RWPE1 (cell line): ENCODE data around the gene RRAS2.
"Not testable (repeated sequence)": the region's sequence is repeated elsewhere in the genome, so short reads cannot be mapped to it uniquely, and the experiment has no call there.

Experiments used
- CTCF ChIA-PET: fragments of 350-600 bp; sonication (Branson Sonifier 250); formaldehyde crosslinking; extraction: SDS; loops from one replicate; lab custom pipeline; 2021; lab: Yijun Ruan, JAX
- POLR2A ChIA-PET: fragments of 400-600 bp; formaldehyde crosslinking; extraction: SDS; loops from one replicate; lab custom pipeline; 2020; ENCODE audit warnings: antibody characterized with exemption; ENCODE audit not compliant: low non-redundant PET; lab: Yijun Ruan, JAX
- DNase-seq: peaks from one replicate; pipeline ENCODE4 v3.0.0; 2012; ENCODE audit warnings: low spot score
- H3K27ac ChIP-seq: fragments of 450-650 bp; 2 replicates; pipeline ENCODE4 v1.5.1; 2017
- TF ChIP-seq, protein P1 (sequence below): fragments of 450-650 bp; conservative IDR thresholded peaks from 2 replicates; pipeline ENCODE4 v1.5.1; 2017; ENCODE audit warnings: low read depth, mild to moderate bottlenecking

Gene RRAS2

DNA sequence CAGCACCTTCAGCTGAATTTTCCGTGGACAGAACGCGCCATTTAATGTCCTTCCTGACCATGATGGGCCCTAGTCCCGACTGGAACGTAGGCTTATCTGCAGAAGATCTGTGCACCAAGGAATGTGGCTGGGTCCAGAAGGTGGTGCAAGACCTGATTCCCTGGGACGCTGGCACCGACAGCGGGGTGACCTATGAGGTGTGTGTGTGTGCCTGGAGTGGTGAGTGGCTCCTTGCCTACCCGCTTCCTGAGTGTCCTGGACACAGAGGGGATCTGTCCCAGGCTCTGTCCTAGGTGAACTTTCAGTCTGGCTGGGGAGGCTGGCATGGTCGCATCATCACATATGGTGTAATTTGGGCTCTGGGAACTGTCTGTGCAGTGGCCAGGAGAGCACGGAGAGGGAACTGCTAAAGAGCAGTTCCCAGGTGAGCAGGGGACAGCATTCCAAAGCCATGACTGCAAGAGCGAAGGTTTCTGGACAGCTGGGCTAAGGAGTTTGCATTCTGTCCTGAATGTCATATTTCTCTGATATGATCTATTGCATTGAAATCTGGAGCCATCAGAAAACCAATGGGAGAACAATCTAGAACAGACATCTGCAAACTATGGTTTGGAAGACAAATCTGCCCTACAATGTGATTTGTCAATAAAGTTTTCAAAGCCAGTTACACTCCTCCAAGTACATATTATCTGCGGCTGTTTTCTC lies 104.3 kb downstream of the RRAS2 start:
- no peak for DNase-seq
- no peak overlapping the region for H3K27ac ChIP-seq
- ChIA-PET CTCF (no interaction called here), POLR2A (no interaction called here)
- TF ChIP-seq, protein P1, sequence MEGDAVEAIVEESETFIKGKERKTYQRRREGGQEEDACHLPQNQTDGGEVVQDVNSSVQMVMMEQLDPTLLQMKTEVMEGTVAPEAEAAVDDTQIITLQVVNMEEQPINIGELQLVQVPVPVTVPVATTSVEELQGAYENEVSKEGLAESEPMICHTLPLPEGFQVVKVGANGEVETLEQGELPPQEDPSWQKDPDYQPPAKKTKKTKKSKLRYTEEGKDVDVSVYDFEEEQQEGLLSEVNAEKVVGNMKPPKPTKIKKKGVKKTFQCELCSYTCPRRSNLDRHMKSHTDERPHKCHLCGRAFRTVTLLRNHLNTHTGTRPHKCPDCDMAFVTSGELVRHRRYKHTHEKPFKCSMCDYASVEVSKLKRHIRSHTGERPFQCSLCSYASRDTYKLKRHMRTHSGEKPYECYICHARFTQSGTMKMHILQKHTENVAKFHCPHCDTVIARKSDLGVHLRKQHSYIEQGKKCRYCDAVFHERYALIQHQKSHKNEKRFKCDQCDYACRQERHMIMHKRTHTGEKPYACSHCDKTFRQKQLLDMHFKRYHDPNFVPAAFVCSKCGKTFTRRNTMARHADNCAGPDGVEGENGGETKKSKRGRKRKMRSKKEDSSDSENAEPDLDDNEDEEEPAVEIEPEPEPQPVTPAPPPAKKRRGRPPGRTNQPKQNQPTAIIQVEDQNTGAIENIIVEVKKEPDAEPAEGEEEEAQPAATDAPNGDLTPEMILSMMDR = no peak

DNA sequence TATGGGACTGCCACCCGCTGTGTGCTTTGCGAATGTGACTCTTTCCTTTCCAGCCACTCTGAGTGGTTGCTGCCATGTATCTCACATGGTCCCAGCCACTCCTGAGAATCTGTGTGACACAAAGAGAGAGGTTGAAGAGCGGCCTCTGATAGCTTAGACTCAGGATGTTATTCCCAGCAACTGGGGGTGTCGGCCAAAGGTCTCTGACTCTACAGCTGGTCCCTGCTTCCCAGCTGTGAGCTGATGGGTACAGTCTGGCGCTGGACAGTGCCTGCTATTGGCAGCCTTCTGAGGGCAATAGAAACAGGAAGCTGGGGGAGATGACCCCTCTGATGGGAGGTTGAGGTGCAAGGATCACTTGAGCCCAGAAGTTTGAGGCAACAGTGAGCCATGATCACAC lies 105.1 kb downstream of the RRAS2 start:
- CTCF ChIA-PET = no interaction called here
- no peak overlapping the region for H3K27ac ChIP-seq
- POLR2A ChIA-PET = no interaction called here
- TF ChIP-seq, protein P1 = no peak
- DNase-seq = no peak

DNA sequence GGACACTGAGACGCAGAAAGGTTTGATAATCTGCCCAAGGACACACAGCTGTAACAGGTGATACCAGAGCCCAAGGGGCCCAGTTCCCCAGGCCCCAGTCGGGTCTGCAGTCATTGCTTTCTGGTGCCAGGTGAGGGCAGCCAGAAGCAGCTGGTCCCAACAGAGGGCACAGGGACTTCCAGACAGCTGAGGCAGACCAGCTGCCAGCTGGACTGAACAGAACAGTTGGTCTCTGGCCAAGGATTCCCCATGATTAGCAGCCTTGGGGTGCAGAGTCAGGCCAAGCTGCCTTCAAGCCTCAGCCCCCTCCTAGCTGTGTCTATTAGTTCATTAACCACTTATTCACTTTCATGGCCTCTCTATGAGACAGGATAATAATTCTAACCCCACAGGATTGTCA lies 105.6 kb downstream of the RRAS2 start:
- no peak overlapping the region for H3K27ac ChIP-seq
- DNase-seq = no peak
- ChIA-PET CTCF (no interaction called here), POLR2A (no interaction called here)
- TF ChIP-seq, protein P1 = no peak

DNA sequence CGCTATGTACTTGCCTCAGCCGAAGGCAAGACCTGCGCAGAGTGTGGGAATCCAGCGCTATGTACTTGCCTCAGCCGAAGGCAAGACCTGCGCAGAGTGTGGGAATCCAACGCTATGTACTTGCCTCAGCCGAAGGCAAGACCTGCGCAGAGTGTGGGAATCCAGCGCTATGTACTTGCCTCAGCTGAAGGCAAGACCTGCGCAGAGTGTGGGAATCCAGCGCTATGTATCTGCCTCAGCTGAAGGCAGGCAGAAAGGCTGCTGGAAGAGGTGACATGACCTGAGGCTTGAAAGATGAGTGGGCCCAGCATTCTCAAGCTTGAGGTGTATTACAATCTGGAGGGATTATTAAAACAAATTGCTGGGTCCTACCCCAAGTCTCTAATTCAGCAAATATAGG lies 106.5 kb downstream of the RRAS2 start:
- POLR2A ChIA-PET, CTCF ChIA-PET, H3K27ac ChIP-seq, DNase-seq: not testable (repeated sequence)

DNA sequence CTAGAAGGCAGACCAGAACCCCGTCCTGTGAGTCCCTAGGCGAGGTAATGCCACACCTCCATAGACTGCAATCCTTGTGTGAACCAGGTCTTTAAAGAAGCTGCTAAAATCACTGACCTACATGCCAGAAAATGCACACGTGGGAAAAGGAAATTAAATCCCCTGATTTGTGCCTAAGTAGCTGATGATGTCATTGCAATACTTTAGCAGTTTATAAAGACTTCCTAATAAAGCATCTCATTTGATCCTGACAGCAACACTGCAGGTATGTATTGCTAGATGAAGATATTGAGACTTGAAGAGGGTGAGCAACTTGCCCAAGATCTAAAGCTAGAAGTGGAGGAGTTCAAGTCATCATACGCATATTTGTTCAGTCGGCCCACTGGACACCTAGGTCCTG lies 107.2 kb downstream of the RRAS2 start:
- ChIA-PET POLR2A (no interaction called here), CTCF (interaction anchor here (0.6 to 0.7 kb wide), 2 partner anchors 480 to 860 kb away, joined by 4 to 6 read pairs; no protein-coding TSS in a partner anchor)
- DNase-seq = no peak
- no peak overlapping the region for H3K27ac ChIP-seq
- TF ChIP-seq, protein P1 = no peak

DNA sequence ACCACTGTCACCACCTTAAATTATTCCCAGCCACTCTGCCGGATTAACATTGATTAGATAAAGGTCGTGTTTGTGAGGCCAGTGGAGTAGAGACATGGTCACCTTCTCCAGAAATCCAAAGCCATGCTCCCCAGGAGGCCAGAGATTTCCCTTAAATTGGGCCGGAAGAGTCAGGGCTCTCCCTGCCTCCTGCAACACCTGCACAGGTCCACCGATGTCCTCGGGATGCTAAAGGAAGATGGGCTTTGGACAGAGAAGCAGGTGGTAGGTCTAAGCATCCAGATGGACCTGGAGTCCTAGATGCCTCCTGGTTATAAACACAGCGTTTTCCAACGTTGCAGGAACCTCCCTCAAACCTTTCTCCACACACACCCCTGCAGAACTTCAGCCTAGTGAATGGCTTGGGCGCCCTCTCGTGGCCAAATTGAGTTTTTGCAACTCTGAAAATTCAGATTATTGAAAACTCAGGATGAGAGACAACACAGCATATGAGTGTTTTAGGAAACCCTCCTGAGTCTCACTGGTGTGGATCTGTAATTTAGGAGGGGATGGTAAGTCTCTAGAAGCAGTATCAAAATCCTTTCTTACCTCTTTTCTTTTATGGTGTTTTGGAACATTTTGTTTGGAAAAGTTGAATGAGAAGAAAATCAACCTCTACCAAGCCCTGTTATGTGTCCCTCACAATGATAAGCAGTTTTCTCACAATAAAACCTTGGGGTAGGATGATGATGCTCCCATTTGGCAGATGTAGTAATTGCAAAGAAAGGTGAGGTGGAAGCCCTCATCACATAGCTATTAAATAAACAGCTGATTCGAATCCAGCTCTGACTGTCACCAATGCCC lies 109.6 kb downstream of the RRAS2 start:
- TF ChIP-seq, protein P1 = peak; percentile 91
- peak; percentile 48 for DNase-seq
- H3K27ac ChIP-seq = no peak overlapping the region
- ChIA-PET CTCF (interaction anchor here (0.6 to 1.2 kb wide), 10 partner anchors 22 to 526 kb away, joined by 3 to 9 read pairs (median 4); no protein-coding TSS in a partner anchor), POLR2A (no interaction called here)
